CD14-positive monocyte (primary cell): ENCODE measurements around the gene IFRD2. TPM values are rescaled to one million over a fixed set of nuclear protein-coding genes. Genes with fewer than 3 reads are reported as not detected.
A peak's percentile ranks its signal among the peaks of the same experiment; 100 is the strongest.

Source experiments
- DNase-seq, 3 donors: peaks; one replicate each; pipeline ENCODE4 v3.0.0-alpha.2; 2011 to 2022
- H2AFZ ChIP-seq: 2 replicates; pipeline ENCODE4 v1.6.0; 2012; ENCODE audit warnings: mild to moderate bottlenecking, low read depth, low read length, inconsistent platforms; ENCODE audit not compliant: insufficient read depth, poor library complexity, severe bottlenecking
- H3K27ac ChIP-seq, 2 donors: 1 replicate in 1 of 2; 2 replicates in 1 of 2; pipeline ENCODE4 v1.5.1; 2012 to 2013; ENCODE audit warnings: low read length in 2 of 2, control low read depth in 1 of 2, inconsistent platforms in 1 of 2, low read depth in 1 of 2, mild to moderate bottlenecking in 1 of 2
- H3K27me3 ChIP-seq, 2 donors: one replicate each; pipeline versions ENCODE4 v1.6.0 to v1.6.1; 2011 to 2013; ENCODE audit warnings: low read length in 2 of 2; ENCODE audit not compliant: control insufficient read depth in 2 of 2, insufficient read depth in 2 of 2
- H3K36me3 ChIP-seq, 2 donors: replicated peaks in 1 of 2; 1 replicate in 1 of 2; 2 replicates in 1 of 2; pipeline versions ENCODE4 v1.5.1 to v1.6.1; 2012 to 2013; ENCODE audit warnings: low read length in 2 of 2, control low read depth in 1 of 2, inconsistent platforms in 1 of 2, mild to moderate bottlenecking in 1 of 2; ENCODE audit not compliant: insufficient read depth in 2 of 2, control insufficient read depth in 1 of 2
- H3K4me1 ChIP-seq, 2 donors: 1 replicate in 1 of 2; 2 replicates in 1 of 2; pipeline versions ENCODE4 v1.5.1 to v1.6.1; 2012 to 2013; ENCODE audit warnings: low read length in 2 of 2, control low read depth in 1 of 2, inconsistent platforms in 1 of 2, mild to moderate bottlenecking in 1 of 2, moderate library complexity in 1 of 2; ENCODE audit not compliant: insufficient read depth in 2 of 2, control insufficient read depth in 1 of 2
- H3K4me2 ChIP-seq: replicated peaks from 2 replicates; pipeline ENCODE3; 2012; ENCODE audit warnings: low read length, moderate library complexity, mild to moderate bottlenecking; ENCODE audit not compliant: poor library complexity, severe bottlenecking; ENCODE audit errors: extremely low read depth
- H3K4me3 ChIP-seq, 3 experiments: fragments of 200-600 bp in 1 of 3; sonication (generic) in 1 of 3; replicated peaks in 1 of 3; 1 replicate in 2 of 3; 2 replicates in 1 of 3; pipeline ENCODE4 v1.5.1; 2011 to 2013; ENCODE audit warnings: low read length in 3 of 3, mild to moderate bottlenecking in 3 of 3, control low read depth in 2 of 3, low read depth in 2 of 3, inconsistent platforms in 1 of 3, moderate library complexity in 1 of 3
- H3K79me2 ChIP-seq: 2 replicates; pipeline ENCODE4 v1.6.0; 2012; ENCODE audit warnings: mild to moderate bottlenecking, control low read depth, inconsistent platforms, low read length, moderate library complexity; ENCODE audit not compliant: insufficient read depth
- H3K9ac ChIP-seq: 2 replicates; pipeline ENCODE4 v1.6.0; 2017; ENCODE audit warnings: low read length, mild to moderate bottlenecking; ENCODE audit not compliant: insufficient read depth, poor library complexity, severe bottlenecking
- H3K9me3 ChIP-seq, 2 donors: replicated peaks in 1 of 2; 1 replicate in 1 of 2; 2 replicates in 1 of 2; pipeline versions ENCODE4 v1.5.1 to v1.6.1; 2012 to 2013; ENCODE audit warnings: low read length in 2 of 2, control low read depth in 1 of 2; ENCODE audit not compliant: control insufficient read depth in 1 of 2, insufficient read depth in 1 of 2
- H4K20me1 ChIP-seq: 2 replicates; pipeline ENCODE4 v1.6.0; 2012; ENCODE audit warnings: mild to moderate bottlenecking, low read length, control low read depth, moderate library complexity; ENCODE audit not compliant: insufficient read depth
- H3K27ac Mint-ChIP-seq, 7 donors: one replicate each; pipeline ENCODE4 v1.8.0; 2020; ENCODE audit warnings: mild to moderate bottlenecking in 7 of 7, mixed read lengths in 7 of 7, moderate library complexity in 6 of 7, inconsistent platforms in 2 of 7
- H3K27me3 Mint-ChIP-seq, 3 donors: one replicate each; pipeline ENCODE4 v1.8.0; 2021 to 2022; ENCODE audit warnings: low read depth in 3 of 3, mild to moderate bottlenecking in 3 of 3, mixed read lengths in 3 of 3, moderate library complexity in 3 of 3, inconsistent platforms in 1 of 3
- H3K36me3 Mint-ChIP-seq, 2 donors: one replicate each; pipeline ENCODE4 v1.8.0; 2020; ENCODE audit warnings: mixed read lengths in 2 of 2, inconsistent platforms in 1 of 2, mild to moderate bottlenecking in 1 of 2
- H3K4me1 Mint-ChIP-seq: one replicate; pipeline ENCODE4 v1.8.0; 2020; ENCODE audit warnings: mild to moderate bottlenecking, mixed read lengths
- H3K4me3 Mint-ChIP-seq, 2 donors: one replicate each; pipeline ENCODE4 v1.8.0; 2020; ENCODE audit warnings: mild to moderate bottlenecking in 2 of 2, mixed read lengths in 2 of 2, moderate library complexity in 1 of 2
- H3K9me3 Mint-ChIP-seq, 7 donors: one replicate each; pipeline ENCODE4 v1.8.0; 2020 to 2022; ENCODE audit warnings: mixed read lengths in 7 of 7, mild to moderate bottlenecking in 6 of 7, moderate library complexity in 6 of 7, inconsistent platforms in 2 of 7
- CTCF ChIP-seq: fragments of 200-600 bp; IDR thresholded peaks from one replicate; pipeline ENCODE4 v1.8.0; 2022; ENCODE audit warnings: antibody characterized with exemption, mild to moderate bottlenecking
- WGBS: methylation state at CpG from one replicate; pipeline ENCODE4 v1.1.5; 2013; ENCODE audit warnings: missing lambda C conversion rate; ENCODE audit not compliant: insufficient coverage; 5-methylcytosine and 5-hydroxymethylcytosine counted together
- intact Hi-C, 2 donors: fragments of 100-400 bp; cut with micrococcal nuclease; formaldehyde crosslinking; loops; one replicate each; pipeline versions ENCODE4 v1.15.0 to v1.15.1; 2023
- polyA plus RNA-seq, 3 donors: library from polyadenylated mRNA; depleted of rRNA in 1 of 3; unstranded in 2 of 3; stranded (reverse) in 1 of 3; fragments of 300-500 nt in 2 of 3; fragments of >200 nt in 1 of 3; fragmentation: Illumina TruSeq in 2 of 3; gene quantifications; 1 replicate in 2 of 3; 2 replicates in 1 of 3; pipeline ENCODE4 v1.2.3, GENCODE V29; 2012 to 2021

The IFRD2 gene
- polyA plus RNA-seq, 3 donors: 17.1 to 35.1 (median 23.3) TPM

GRCh38 chr3:50267280-50267913, 24.8 kb downstream of the IFRD2 start:
- WGBS: 20% methylated on average over 17 of the region's 22 CpGs
- Histone ChIP-seq H4K20me1 (peaks cover 11% of the 10 kb centered on the region), H3K4me2 (no peak overlapping the region)

GRCh38 chr3:50266836-50267235, 25.4 kb downstream of the IFRD2 start:
- Mint-ChIP-seq H3K4me3 (peak overlapping the region in 1 of 2 donors; percentile 59), H3K36me3 (no peaks in the 10 kb centered on the region), H3K4me1 (peaks cover 3% of the 10 kb centered on the region), H3K9me3 (no peaks in the 10 kb centered on the region), H3K27ac (no peak overlapping the region), H3K27me3 (peaks cover 34 to 43% (median 42%) of the 10 kb centered on the region in 3 donors)
- intact Hi-C loops: no loop called here
- Histone ChIP-seq H4K20me1 (peaks cover 14% of the 10 kb centered on the region), H3K79me2 (no peaks in the 10 kb centered on the region), H3K4me3 (no peak overlapping the region), H3K9me3 (no peaks in the 10 kb centered on the region), H2AFZ (no peak overlapping the region), H3K4me1 (no peaks in the 10 kb centered on the region), H3K27me3 (peaks cover 0 to 22% of the 10 kb centered on the region in 2 donors), H3K27ac (no peak overlapping the region), H3K36me3 (no peaks in the 10 kb centered on the region), H3K9ac (no peak overlapping the region), H3K4me2 (no peak overlapping the region)
- WGBS: no CpG with 5 or more reads among the region's 7 CpGs
- no peak for TF ChIP-seq CTCF
- no peak for DNase-seq

More at GRCh38 chr3:50267280-50267913, 24.8 kb downstream of the IFRD2 start:
- Histone ChIP-seq H3K4me1 (no peaks in the 10 kb centered on the region), H3K9me3 (no peaks in the 10 kb centered on the region), H3K4me3 (no peak overlapping the region), H3K27me3 (peaks cover 0 to 22% of the 10 kb centered on the region in 2 donors), H3K27ac (no peak overlapping the region), H3K79me2 (no peaks in the 10 kb centered on the region), H3K9ac (no peak overlapping the region), H3K36me3 (no peaks in the 10 kb centered on the region), H2AFZ (no peak overlapping the region)
- no peaks in the 10 kb centered on the region for H3K9me3 Mint-ChIP-seq
- no peak for DNase-seq
- intact Hi-C loops: no loop called here
- H3K4me3 Mint-ChIP-seq: peak overlapping the region in 1 of 2 donors; percentile 69
- H3K4me1 Mint-ChIP-seq: peaks cover 3% of the 10 kb centered on the region
- peaks cover 34 to 47% (median 45%) of the 10 kb centered on the region in 3 donors for H3K27me3 Mint-ChIP-seq
- H3K36me3 Mint-ChIP-seq: no peaks in the 10 kb centered on the region
- H3K27ac Mint-ChIP-seq: no peak overlapping the region
- TF ChIP-seq CTCF: no peak
